HG03342 (cell line): Measurements from ENCODE around the gene TMEM114.
A peak's percentile ranks its signal among the peaks of the same experiment; 100 is the strongest.

Experiments
- ATAC-seq: cut with Tn5 transposase; IDR thresholded peaks from one replicate; pipeline ENCODE4 v1.9.1; 2021; ENCODE audit warnings: mild to moderate bottlenecking, moderate library complexity; ENCODE audit not compliant: unreplicated experiment

TMEM114 gene

DNA sequence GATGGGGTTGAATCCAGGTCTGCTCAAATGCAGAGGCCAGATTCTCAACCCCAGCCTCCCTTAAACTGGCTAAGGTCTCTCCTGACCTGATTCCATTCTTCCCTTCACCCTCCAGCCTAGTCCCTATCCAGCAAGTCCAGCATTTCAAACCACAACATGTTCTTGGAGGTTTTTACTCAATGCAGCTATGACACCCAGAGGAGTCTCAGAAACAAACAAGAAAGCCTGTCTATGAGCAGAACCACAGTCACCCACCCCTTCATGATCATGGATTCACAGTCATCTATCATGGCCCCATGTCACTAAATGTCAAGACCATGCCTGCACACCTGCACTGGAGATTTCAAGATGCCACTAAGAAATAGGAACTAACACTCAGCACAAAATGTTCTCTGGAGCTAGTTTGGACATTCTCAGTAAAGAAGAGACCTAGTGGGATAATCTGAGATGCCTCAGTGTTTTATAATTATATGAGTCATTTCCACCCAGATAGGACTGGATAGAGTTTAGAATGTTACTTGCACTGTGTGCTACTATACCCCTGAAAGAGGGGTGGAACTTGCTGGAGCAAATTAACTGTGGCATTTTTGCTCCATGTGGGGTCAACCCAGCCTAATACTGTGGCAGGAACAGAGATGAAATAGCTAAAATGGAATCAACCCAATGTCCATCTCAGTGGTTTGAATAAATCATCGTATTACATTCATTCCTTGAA, 21.7 kb upstream of the TMEM114 start:
- ATAC-seq: no peak

DNA sequence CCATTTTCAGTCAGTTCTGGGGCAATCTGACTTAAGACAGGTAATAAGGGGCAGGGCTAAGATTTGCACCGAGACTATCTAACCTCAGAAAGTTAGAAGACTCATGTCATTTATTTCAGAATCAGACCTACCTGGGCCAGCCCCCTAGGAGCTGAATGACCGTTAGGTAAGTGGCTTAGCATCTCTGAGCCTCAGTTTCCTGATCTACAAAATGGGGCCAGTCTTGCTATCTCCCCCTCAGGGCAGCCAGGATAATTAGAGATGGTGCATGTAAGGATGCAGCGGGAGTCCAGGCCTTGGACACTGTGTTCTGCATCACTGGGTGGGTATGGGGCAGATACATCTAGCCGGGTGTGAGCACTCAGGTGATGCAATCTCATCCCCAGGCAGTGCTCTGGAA, 20.8 kb upstream of the TMEM114 start:
- no peak for ATAC-seq

DNA sequence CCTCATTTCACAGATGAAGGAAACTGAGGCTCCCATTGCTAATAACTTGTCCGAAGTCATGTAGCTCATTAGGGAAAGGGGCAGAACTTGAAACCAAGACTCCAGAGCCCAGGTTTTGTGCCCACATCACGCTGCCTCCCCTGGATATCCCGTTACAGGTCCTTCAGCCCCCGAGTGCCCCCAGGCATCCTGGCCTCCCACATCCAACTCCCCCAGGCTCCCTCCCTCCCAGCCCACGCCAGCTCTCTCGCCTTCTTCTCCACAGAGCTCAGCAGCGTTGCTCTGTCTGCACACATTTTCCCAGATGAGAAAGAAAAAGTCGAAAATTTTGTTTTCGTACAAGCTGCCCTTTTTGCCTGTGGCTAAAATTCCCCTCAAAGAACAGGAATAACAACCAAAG, 16.9 kb upstream of the TMEM114 start:
- no peak for ATAC-seq

DNA sequence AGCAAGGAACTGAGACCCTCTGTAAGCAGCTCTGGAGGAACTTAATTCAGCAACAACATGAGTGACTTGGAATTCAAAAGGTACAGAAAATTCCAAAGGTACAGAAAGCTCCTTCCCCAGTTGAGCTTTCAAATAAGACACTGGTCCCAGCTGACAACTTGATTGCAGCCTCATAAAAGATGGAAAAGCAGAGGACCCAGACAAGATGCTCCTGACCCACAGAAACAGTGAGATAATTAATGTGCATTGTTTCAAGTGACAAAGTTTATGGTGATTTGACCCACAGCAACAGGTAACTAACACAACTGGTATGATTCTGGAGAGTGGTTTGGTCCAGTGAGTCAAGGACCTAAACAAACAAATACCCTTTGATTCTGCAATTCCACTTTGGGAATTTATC, 15.2 kb upstream of the TMEM114 start:
- ATAC-seq: no peak

DNA sequence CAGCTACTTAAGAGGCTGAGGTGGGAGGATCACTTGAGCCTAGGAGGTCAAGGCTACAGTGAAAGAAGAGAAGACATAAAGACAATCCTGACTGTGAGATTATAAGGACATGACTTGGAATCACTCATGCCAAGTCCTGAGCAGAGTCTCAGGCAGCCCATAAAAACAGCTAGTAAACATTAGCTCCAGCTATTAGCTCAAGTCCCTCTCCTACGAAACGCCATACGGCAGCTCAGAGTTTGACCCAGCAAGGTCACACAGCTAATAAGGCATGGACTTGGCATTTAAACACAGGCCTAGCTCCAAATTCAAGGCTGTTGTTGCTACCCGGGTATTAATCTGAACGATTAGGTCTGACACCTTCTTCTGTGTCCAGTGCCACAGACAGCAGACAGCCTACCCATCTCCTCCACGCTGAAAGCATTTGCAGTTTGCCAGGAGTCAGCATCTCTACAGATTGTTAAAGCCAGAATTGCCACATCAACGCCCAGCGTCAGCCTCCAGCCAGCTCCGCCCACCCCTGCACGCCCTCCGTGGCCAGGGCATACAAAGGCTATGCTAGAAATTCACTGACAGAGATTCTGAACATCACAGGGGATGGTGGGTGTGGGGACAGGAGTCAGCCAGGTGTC, 9.9 kb upstream of the TMEM114 start:
- ATAC-seq: no peak

DNA sequence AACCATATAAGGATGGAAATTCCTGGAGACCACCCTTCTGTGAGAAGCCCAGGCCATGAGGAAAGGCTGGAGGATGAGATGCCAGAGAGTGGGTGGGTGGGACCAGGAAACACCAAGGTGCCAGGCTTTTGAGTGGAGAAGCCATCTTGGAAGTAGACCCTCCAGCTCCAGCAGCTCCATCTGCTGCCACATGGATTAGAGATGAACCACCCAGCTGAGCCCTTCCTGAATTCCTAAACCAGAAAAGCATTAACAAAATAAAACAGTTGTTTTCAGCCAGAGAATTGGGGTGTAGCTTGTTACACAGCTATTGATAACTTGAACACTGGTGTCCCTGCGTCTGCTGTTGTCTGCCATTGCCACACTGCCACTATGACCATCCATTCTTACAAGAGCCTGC, 6.3 kb upstream of the TMEM114 start:
- ATAC-seq: no peak

DNA sequence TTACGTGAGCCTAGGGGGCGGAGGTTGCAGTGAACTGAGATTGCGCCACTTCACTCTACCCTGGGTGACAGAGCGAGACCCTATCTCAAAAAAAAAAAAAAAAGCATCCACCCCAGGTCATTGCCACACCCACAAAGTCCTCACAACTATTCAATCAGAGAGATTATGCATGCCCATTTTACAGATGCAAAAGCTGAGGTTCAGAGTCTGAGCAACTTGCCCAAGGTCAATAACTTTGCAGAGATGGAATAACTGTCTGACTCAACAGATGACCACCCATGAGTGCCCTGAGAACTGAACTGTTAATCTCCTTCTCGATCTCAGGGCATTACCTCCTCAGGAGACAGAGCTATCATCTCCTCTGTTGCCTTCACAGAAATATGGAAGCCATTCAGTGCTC, 5.5 kb upstream of the TMEM114 start:
- no peak for ATAC-seq

DNA sequence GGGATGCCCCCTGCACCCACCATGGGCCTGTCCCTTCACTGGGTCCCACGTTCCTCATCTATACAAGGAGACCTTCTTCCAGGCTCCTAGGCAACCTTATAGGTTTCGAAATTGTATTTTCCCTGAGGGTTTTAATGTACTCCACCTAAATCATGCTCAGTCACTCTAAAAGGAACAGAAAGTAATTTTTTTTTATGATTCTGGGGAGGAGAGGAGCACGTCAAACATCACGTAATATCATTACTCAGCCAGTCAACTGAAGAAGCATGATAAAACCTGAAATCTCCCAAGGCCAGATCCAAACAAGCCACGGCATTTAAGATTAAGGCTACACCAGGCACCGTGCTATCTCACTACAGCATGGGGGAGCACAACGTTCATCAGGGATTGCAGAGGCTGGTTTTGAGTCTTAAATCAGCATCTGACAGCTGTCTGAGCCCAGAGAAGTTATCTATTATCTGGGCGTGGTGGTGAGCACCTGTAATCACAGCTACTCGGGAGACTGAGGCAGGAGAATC, 3.9 kb upstream of the TMEM114 start:
- peak; percentile 51 for ATAC-seq

DNA sequence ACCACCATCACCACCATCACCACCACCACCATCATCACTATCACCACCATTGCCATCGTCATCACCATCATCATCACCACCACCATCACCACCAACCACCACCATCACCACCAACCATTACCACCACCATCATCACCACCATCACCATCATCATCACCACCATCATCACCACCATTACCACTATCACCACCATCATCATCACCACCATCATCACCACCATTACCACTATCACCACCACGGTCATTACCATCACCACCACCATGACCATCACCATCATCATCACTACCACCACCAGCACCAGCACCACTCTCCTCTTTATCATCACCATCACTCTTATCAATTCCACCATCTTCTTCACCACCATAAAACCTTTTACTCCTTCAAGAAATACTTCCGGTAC, 1.1 kb upstream of the TMEM114 start:
- ATAC-seq: no peak

DNA sequence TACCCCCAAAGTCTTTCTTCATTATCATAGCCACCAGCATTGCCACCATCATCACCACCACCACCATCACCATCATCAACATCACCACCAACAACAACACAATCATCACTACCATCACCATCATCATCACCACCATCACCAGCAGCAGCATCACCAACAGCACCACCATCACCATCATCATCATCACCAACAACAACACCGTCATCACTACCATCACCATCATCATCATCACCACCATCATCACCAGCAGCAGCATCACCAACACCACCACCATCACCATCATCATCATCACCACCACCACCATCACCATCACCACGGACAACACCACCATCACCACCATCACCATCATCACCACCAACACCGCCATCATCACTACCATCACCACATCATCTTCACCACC, 500 bp upstream of the TMEM114 start:
- ATAC-seq: no peak

DNA sequence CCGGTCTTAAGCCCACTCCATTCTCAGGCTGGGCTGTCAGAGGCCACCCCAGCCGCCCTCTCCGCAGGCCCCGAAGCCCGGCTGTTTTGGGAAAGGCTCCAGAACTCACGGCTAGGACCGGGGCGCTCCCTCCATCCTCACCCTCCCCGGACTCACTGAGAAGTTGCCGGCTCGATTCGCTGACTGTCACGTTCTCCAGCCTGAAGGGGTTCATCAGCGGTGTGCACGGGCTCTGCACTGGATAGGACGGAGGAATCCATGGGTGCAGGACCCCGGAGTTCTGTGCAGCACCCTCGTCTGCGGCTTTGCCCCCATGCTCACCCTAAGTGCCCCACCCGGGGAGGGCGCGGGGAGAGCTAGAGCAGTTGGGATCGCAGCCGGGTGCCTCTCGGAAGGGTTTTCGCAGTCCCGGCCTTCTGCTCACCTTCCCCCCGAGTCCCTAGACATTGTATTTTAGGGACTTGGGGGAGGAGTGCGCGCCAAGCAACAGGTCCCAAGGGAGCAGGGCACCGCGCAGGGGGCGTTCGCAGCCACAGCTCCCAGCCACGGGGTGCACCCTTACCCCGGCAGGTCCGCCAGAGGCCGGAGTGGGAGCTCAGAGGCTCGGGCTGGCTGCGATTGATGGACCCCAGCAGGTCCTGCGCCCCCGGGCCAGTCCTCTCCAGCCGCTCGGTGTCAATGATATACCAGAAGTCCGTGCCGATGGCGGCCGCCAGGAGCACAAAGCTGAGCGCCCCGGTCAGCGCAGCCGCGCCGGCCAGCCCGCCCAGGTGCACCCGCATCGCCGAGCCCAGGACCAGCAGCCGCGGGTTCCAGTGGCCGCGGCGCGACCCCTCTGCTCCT, 1.0 kb downstream of the TMEM114 start:
- no peak for ATAC-seq

DNA sequence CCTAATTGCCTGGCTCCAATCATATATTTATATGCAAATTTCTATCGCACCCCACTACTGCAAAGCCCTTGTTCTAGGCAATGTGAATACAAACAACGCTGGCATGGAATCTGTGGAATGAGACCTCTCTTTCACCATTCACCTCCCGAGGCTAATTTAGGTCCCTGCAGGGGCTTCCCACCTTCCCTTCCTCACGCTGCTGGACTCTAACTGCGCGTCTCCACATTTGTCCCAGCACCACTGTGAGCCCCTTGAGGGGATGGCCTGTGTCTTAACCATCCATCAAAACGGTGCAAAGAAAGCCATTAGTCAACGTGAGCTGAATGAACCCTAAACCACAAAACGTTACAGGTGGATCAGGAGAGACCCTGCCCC, 1.6 kb downstream of the TMEM114 start:
- ATAC-seq: no peak

DNA sequence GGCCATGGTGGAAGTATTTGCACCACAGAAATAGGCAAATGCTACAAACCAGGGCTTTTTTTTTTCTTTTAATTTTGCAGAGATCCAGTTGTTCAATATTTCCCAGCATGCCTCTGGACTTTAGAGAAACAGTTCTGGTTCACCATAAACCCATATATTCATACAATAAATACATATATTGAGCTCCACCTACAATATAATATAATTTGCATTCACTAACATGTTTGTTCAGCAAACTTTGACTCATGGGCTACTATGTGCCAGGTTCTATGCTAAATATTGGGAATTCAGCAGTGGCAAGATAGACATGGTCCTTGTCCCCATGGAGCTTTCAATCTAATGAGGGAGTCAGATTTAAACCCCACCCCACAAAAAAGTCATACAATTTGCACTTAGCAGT, 3.2 kb downstream of the TMEM114 start:
- no peak for ATAC-seq

DNA sequence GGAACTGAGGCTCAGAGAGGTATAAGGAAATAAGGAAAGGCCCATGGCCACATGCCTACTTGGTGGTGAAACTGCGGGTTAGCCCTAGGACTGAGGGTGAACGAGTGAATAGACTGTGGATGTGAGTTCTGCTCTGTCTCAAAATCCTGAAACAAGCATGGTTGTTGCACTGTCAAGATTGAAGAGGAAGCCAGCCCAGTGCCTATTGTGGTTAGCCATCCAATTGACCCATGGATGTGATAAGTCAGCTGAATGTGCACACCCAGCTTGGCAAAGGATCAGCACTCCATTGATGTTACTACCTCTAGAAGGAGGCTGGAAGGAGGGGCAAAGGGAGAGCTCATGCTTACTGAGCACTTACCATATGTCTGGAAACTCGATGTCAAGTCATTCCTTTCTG, 4.5 kb downstream of the TMEM114 start:
- ATAC-seq: no peak

DNA sequence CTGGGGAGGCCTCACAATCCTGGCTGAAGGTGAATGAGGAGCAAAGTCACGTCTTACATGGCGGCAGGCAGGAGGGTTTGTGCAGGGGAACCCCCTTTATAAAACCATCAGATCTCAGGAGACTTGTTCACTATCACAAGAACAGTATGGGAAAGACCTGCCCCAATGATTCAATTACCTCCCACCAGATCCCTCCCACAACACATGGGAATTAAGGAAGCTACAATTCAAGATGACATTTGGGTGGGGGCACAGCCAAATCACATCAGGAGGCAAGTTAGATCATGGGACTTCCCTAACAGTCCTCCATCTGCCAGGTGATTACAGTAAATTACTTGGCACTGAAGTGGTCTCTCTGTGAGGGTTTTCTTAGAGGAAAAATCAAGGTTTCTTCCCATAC, 5.3 kb downstream of the TMEM114 start:
- ATAC-seq: no peak

DNA sequence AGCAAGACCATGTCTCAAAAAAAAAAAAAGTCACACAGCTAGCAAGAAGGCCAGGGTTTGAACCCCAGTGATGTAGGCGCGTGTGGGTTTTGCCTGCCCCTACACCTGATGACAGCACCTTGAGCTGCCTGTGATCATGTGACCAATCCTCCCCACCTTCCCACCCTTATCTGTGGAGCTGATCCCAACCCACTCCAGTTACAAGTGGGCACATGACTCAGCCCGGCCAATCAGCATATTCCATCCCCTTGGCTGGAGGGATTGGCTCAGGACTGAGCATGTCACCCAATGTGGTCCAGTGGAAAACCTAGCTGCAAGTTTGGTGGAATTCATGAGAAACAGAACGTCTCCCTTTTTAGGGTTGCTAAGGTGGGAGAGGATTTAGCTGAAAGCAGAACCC, 6.6 kb downstream of the TMEM114 start:
- ATAC-seq: no peak

DNA sequence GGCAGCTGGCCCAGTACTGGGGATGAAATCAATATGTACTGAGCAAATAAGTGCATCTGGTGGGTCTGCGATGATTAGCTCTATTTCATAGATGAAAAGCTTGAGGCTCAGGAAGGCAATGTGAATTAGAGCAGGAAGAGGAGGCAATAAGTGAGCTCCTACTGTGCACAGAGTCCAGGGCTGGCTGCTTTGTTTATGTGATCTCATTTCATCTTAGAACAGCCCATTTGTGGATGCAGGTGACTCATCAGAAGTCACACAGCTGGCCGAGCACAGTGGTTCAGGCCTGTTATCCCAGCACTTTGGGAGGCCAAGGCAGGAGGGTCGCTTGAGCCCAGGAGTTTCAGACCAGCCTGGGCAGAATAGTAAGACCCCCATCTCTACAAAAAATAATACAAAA, 7.1 kb downstream of the TMEM114 start:
- ATAC-seq: no peak

DNA sequence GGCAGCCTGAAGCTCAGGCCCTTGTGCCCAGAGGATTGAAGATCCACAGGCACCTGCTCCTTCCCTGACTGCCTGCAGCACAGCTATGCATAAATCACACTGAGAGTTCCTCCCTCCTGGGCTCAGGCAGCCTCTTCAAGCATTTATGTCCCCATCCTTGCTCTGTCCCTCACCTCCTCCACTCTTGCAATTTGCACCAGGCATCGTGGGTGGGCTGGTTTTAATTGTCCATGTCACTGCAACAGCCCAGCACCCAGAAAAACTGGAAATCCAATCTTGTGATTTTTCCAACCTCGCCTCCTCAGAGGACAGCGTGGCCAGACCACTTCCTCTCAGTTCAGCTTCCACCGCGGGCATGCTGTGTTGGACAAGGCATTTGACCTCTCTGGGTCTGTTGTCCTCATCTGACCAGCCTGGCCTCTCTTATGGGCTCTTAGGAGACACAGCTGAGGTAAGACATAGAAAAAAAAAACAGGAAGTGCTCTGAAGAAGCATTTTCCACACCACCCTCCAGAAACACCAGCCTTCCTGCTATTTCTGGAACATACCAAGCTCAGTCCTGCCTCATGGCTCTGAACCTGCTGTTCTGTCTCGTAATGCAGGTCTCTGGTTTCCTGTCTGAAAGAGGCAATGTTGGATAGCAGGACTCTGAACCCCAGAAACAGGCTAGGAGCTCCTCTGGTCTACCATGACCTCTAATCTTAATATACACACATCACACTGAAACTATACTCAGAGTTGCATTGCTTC, 8.3 kb downstream of the TMEM114 start:
- peak; percentile 70 for ATAC-seq

DNA sequence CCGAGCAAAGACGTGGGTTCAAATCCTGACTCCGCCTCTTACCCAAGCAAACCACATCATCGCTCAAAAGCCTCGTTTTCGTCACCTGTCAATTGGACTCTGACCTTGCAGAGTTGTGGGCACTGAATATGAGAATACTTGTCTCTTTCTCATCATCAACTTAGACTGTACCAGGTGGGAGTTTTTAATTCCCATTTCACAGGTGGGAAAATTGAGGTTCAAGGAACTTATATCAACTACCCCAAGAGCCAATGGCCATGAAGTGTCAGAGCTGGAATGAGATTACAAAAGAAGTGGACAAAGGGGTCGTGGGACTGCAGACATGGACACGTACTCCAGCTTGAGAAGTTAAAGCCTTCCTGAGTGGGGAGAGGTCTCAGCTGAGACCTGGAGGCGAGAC, 10.8 kb downstream of the TMEM114 start:
- ATAC-seq: no peak

DNA sequence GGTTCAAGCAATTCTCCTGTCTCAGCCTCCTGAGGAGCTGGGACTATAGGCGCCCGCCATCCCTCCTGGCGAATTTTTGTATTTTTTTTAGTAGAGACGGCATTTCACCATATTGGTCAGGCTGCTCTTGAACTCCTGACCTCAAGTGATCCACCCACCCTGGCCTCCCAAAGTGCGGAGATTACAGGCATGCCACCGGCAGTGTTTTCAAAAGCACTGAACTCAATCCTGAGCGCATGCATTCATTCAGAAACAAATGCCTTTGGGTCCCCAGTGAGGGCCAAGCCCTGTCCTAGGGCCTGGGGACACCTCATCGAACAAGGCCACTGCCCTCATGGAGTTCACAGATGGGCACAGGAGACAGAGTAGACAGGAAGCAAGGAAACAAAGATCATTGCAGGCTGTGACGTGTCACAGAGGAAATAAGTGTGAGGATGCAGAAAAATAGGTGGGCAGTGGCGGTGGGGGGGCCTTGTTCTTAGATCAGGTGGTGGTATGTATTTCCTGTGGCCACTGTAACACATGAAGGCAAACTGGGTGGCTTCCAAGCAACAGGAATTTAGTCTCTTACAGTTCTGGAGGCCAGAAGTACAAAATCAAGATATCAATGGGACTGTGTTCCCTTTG, 12.5 kb downstream of the TMEM114 start:
- ATAC-seq: no peak
